Medulla oblongata (tissue), 1 donor: ENCODE data around the gene PTH2R.
"Not testable (repeated sequence)": the region's sequence is repeated elsewhere in the genome, so short reads cannot be mapped to it uniquely, and the experiment has no call there.

ENCODE experiments used
- DNase-seq: peaks from one replicate; pipeline ENCODE4 v3.0.0-alpha.2; 2015; ENCODE audit errors: extremely low spot score

PTH2R gene

GRCh38 chr2:208406474-208407451, at the start of gene PTH2R:
Gene PTH2R (plus strand): TSS chr2:208406792. CDS start chr2:208407044, 252 bp downstream.
- DNase-seq, result no peak

- no peak for DNase-seq
These were observed 49.6 kb upstream of the PTH2R start for GRCh38 chr2:208356846-208357574.

GRCh38 chr2:208358758-208359631, 47.6 kb upstream of the PTH2R start:
- DNase-seq, result peak; percentile 15

GRCh38 chr2:208359632-208359986, 47.0 kb upstream of the PTH2R start:
- peak; percentile 10 for DNase-seq

GRCh38 chr2:208360259-208361076, 46.1 kb upstream of the PTH2R start:
- DNase-seq, result no peak

GRCh38 chr2:208361077-208361441, 45.5 kb upstream of the PTH2R start:
- no peak for DNase-seq

- no peak for DNase-seq
These were observed 43.1 kb upstream of the PTH2R start for GRCh38 chr2:208363485-208363884.

- no peak for DNase-seq
These were observed 40.1 kb upstream of the PTH2R start for GRCh38 chr2:208366215-208367127.

GRCh38 chr2:208369091-208369490, 37.5 kb upstream of the PTH2R start:
- DNase-seq, result no peak

GRCh38 chr2:208370881-208371633, 35.5 kb upstream of the PTH2R start:
- no peak for DNase-seq

- DNase-seq, result no peak
These were observed 35.0 kb upstream of the PTH2R start for GRCh38 chr2:208371634-208371935.

- DNase-seq, result peak; percentile 70
These were observed 33.0 kb upstream of the PTH2R start for GRCh38 chr2:208373460-208374089.

- DNase-seq, result no peak
These were observed 31.0 kb upstream of the PTH2R start for GRCh38 chr2:208375491-208376068.

- not testable (repeated sequence) for DNase-seq
These were observed 29.2 kb upstream of the PTH2R start for GRCh38 chr2:208377344-208377860.

GRCh38 chr2:208379192-208379591, 27.4 kb upstream of the PTH2R start:
- DNase-seq, result no peak

GRCh38 chr2:208384637-208385036, 22.0 kb upstream of the PTH2R start:
- no peak for DNase-seq

GRCh38 chr2:208386541-208386940, 20.1 kb upstream of the PTH2R start:
- DNase-seq, result no peak

- DNase-seq, result no peak
These were observed 16.7 kb upstream of the PTH2R start for GRCh38 chr2:208389940-208390339.
